ENCODE measurements around the gene PLEKHA4.
"Not testable (repeated sequence)": the region's sequence is repeated elsewhere in the genome, so short reads cannot be mapped to it uniquely, and the experiment has no call there.

The PLEKHA4 gene

GRCh38 chr19:48796298-48797083, 71.9 kb downstream of the PLEKHA4 start:
- no peak for DNase-seq (ENCODE audit: low spot score)

GRCh38 chr19:48795685-48796070, 72.7 kb downstream of the PLEKHA4 start:
- DNase-seq (ENCODE audit: low spot score): no peak

- peak; percentile 71 for DNase-seq (ENCODE audit: low spot score)
Measured at GRCh38 chr19:48795055-48795684, 73.2 kb downstream of the PLEKHA4 start.

- DNase-seq (ENCODE audit: low spot score): no peak
Measured at GRCh38 chr19:48794291-48794690, 74.1 kb downstream of the PLEKHA4 start.

- no peak for DNase-seq (ENCODE audit: low spot score)
Measured at GRCh38 chr19:48793271-48793670, 75.1 kb downstream of the PLEKHA4 start.

GRCh38 chr19:48787331-48787730, 81.1 kb downstream of the PLEKHA4 start:
- DNase-seq (ENCODE audit: low spot score): not testable (repeated sequence)
